Muscle of leg (tissue), 11 donors: ENCODE data around the gene OLFM1. TPM values are rescaled to one million over a fixed set of nuclear protein-coding genes. Genes with fewer than 3 reads are reported as not detected.

Experiments used
- DNase-seq: peaks from one replicate; pipeline ENCODE4 v3.0.0; 2013
- H3K27ac ChIP-seq: one replicate; pipeline ENCODE4 v1.5.1; 2013; ENCODE audit warnings: mild to moderate bottlenecking, low read length, control low read depth
- H3K27me3 ChIP-seq: one replicate; pipeline ENCODE4 v1.6.1; 2013; ENCODE audit warnings: low read length; ENCODE audit not compliant: control insufficient read depth, insufficient read depth
- H3K36me3 ChIP-seq: one replicate; pipeline ENCODE4 v1.6.1; 2013; ENCODE audit warnings: low read length; ENCODE audit not compliant: control insufficient read depth, insufficient read depth
- H3K4me1 ChIP-seq: one replicate; pipeline ENCODE4 v1.6.1; 2013; ENCODE audit warnings: low read length; ENCODE audit not compliant: control insufficient read depth, insufficient read depth
- H3K4me3 ChIP-seq: one replicate; pipeline ENCODE4 v1.5.1; 2013; ENCODE audit warnings: low read length, control low read depth
- H3K9me3 ChIP-seq: replicated peaks from 2 replicates; pipeline ENCODE4 v1.6.1; 2013; ENCODE audit warnings: low read depth, low read length; ENCODE audit not compliant: control insufficient read depth
- WGBS: methylation state at CpG from one replicate; pipeline ENCODE4 v1.1.5; 2013; ENCODE audit warnings: missing lambda C conversion rate; ENCODE audit not compliant: insufficient coverage; 5-methylcytosine and 5-hydroxymethylcytosine counted together
- polyA plus RNA-seq, 8 donors: library from polyadenylated mRNA; unstranded; fragments of 120-200 nt; gene quantifications; one replicate each; pipeline versions ENCODE4 v1.2.1 to v1.2.3, GENCODE V29; 2013; ENCODE audit warnings: inconsistent platforms in 1 of 8, low replicate concordance in 1 of 8; ENCODE audit not compliant: insufficient read length in 8 of 8, insufficient read depth in 1 of 8
- total RNA-seq: library from RNA; stranded (reverse); fragments of 120-200 nt; gene quantifications from one replicate; pipeline ENCODE4 v1.2.4, GENCODE V29; 2013

The OLFM1 gene
- total and polyA plus RNA-seq, 9 donors: 3.2 to 7.4 (median 4.7) TPM

- DNase-seq: no peak
- H3K4me3 ChIP-seq: no peak overlapping the region
- peaks cover 43% of the 10 kb centered on the region for H3K27me3 ChIP-seq
- no peaks in the 10 kb centered on the region for H3K9me3 ChIP-seq
- H3K36me3 ChIP-seq: no peaks in the 10 kb centered on the region
- H3K4me1 ChIP-seq: no peaks in the 10 kb centered on the region
- WGBS: 47% methylated on average over 12 of the region's 14 CpGs
- no peak overlapping the region for H3K27ac ChIP-seq
These were observed 83.1 kb downstream of the OLFM1 start for GRCh38 chr9:135170535-135170934.

Other genes starting within 250 kb of the OLFM1 start
- gene FCN2, start 206.9 kb upstream of the OLFM1 start, total RNA-seq: 0.18 TPM
- gene FCN2, start 206.9 kb upstream of the OLFM1 start, polyA plus RNA-seq: under 1 TPM in 3 of 8 donors, not detected in 5; 0.16 to 0.24 (median 0.18) TPM
- 2.0 TPM for gene FCN1, start 169.8 kb upstream of the OLFM1 start, total RNA-seq
- gene FCN1, start 169.8 kb upstream of the OLFM1 start, polyA plus RNA-seq: 1 to 10 TPM; 3.3 to 8.2 (median 4.2) TPM